Stimulated activated CD8-positive, alpha-beta memory T cell treated with anti-CD3 and anti-CD28 coated beads, Interleukin-2, amount 100 ng/mL, for 1 hour (primary cell): Measurements from ENCODE around the gene ZSCAN16.

Experiments
- DNase-seq, 2 donors: peaks; one replicate each; pipeline ENCODE4 v3.0.0-alpha.2; 2020; ENCODE audit warnings: low read depth in 2 of 2

ZSCAN16 gene

DNA sequence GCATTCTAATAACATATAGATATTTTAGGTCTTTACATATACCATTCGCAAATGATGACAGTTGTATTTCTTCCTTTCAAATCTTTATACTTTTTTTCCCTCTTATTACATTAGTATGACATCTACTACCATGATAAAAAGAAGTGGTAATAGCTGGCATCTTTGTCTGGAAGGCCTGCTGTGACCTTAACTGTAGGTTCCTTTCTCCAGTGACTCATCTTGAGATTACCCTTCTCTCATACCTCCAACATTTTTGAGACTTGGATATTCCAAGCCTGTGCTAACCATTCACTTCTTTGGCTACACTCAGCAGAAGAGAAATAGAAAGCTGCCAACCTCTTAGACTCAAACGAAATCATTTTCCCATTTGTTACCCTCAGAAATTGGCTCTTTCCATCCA, 47.6 kb downstream of the ZSCAN16 start:
- DNase-seq, result no peak

DNA sequence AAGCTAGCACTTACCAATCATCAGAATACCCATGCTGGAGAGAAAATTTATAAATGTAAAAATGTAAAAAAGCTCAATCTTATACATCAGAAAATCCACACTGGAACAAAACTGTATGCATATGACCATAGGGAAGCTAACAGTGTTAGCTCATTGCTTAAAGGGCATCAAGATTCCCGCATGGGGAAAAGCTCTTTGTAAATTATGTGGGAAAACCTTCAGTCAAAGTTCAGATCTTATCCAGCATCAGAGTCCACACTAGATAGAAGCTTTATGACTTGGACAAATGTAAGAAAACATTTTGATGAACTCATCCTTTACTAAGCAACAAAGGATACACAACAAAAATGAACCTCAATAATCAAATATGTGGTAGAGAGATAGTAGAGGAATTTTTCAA, 52.0 kb downstream of the ZSCAN16 start:
- DNase-seq, result no peak
